ENCODE results near the gene BABAM1.

DNA sequence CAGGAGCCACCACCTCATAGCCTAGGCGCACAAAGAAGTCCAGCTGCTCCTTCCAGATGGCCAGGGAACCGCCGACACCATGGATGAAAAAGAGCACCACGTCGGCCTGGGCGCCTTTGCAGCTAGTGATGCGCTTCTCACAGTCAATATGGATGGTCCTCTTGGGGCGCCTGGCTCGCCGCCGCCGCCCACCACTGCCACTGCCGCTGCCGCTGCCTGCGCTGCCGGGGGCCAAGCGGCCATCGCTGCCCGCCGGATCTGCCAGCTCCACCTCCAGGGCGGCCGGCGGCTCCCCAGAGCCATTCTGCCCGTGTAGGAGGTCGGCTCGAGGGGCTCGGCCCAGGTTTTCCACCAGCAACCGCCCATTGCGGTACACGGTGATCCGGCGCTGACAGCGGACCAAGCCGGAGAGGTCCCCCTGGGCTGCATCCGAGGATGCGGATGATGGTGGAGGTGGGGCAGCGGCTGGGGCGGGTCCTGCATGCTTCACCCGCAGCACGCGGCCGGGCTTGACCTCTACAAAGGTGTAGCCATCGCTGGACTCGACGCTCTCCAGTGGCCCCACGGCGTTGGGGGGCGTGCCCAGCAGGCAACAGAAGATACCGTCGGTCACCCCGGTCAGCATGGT lies 33.9 kb downstream of the BABAM1 start:
- TF ChIP-seq, protein P1, sequence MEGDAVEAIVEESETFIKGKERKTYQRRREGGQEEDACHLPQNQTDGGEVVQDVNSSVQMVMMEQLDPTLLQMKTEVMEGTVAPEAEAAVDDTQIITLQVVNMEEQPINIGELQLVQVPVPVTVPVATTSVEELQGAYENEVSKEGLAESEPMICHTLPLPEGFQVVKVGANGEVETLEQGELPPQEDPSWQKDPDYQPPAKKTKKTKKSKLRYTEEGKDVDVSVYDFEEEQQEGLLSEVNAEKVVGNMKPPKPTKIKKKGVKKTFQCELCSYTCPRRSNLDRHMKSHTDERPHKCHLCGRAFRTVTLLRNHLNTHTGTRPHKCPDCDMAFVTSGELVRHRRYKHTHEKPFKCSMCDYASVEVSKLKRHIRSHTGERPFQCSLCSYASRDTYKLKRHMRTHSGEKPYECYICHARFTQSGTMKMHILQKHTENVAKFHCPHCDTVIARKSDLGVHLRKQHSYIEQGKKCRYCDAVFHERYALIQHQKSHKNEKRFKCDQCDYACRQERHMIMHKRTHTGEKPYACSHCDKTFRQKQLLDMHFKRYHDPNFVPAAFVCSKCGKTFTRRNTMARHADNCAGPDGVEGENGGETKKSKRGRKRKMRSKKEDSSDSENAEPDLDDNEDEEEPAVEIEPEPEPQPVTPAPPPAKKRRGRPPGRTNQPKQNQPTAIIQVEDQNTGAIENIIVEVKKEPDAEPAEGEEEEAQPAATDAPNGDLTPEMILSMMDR (IDR thresholded peaks at IDR 0.05), result no peak
- no peak for TF ChIP-seq POLR2A (IDR thresholded peaks at IDR 0.05)
- TF ChIP-seq POLR2AphosphoS5 (IDR thresholded peaks at IDR 0.05), result no peak

Data from prostate gland (tissue), 2 donors.